Smooth muscle cell of the brain vasculature (primary cell): ENCODE results near the gene HOXB8.

Experiments used
- DNase-seq: peaks from one replicate; pipeline ENCODE4 v3.0.0-alpha.2; 2012; ENCODE audit warnings: low read depth, low spot score

The HOXB8 gene

DNA sequence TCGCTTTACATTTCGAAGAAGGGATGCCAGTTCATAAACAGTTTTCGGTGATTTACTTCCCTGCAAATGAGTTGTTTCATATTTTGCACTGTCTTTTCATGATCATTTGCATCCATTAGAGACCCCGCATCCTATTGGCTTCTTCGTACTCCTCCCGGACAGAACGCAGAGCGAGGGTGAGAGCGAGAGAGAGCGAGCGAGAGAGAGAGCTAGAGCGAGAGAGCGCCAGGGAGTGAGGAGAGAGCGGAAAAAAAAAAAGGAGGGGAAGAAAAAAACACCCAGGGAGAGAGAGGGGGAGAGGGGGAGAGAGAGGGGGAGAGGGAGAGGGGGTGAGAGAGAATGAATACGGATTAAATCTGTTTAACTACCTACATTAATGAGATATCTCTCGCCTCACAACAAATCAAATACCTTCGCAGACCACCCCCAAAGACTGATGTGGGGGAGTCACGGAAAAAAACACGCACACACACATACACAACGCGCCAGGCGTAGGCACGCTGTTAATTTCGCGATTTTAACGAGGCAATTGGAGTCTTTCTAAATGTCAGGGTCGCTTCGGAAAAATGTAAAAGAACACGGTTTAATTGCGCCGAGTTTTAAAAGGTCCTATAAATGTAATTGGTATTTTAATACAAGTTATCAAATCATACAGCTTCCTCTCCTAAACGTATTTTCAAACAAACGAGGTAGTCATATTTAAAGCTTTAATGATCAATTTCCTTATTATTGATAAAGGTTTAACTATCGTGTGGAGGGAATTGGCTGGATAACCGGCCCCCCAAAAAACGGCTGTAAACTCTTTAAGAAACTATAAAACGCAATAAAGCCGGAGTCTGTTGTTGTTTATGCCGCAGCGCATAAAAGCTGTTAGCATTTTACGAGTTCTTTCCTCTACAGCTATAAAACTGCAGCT lies at the start of gene HOXB8:
HOXB8 (minus strand) TSS at position 246 of the 916 bp plus-strand sequence. CDS start 588 bp downstream, outside the sequence.
- DNase-seq = no peak

DNA sequence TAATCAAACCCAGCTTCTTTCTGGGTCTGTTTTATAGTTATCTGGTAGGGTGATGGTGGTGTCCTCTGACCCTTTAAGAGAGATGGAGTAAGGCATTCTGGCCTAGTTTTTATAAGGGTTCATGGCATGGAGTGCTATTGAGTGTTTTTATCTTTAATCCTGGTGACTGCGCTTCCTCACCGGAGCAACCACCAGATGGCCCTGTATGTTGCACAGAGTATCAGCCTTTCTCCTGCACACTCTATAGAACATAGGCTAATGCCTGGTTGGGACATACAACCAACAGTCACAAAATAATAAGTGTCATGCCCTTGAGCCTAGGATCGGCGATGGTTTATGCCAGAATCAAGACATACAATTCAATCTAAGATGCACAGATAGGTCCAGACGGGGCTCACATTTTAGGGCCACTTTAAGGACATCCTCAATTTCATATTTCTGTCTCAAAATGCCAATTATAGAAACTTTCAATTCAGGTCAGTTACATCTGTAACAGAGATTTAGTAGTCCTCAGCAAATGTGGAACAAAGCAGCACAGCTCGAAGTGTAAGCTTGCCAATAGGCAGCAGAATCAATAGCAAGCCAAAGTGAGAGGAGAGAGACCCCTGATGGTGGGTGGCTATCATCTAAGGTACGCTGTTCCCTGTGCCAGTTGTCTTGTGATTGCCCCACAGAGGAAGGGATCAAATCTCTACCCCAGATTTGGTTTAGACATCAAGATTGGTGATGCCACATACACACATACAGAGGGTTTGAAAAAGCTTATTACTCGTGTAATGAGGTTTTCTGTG lies 48.2 kb upstream of the HOXB8 start:
- DNase-seq = no peak

GRCh38 chr17:48655913-48656312 lies 40.8 kb upstream of the HOXB8 start:
- no peak for DNase-seq

DNA sequence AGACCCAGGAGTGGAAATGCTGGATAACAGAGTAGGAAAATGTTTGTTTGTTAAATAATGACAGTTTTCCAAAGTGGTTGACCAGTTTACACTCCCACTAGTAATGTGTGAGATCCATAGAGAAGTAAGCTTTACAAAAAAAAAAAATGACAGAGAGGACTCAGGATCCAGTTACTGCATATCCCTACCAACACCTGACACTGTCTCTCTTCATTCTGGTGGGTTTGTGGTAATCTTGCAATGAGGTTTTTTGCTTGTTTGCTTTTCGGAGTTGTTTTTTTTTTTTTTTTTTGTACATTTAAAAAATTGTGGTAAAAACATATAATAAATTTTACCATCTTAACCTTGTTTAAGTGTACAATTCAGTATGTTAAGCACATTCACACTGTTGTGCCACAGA lies 34.6 kb upstream of the HOXB8 start:
- DNase-seq = no peak

GRCh38 chr17:48647963-48648245 lies 32.8 kb upstream of the HOXB8 start:
- no peak for DNase-seq

DNA sequence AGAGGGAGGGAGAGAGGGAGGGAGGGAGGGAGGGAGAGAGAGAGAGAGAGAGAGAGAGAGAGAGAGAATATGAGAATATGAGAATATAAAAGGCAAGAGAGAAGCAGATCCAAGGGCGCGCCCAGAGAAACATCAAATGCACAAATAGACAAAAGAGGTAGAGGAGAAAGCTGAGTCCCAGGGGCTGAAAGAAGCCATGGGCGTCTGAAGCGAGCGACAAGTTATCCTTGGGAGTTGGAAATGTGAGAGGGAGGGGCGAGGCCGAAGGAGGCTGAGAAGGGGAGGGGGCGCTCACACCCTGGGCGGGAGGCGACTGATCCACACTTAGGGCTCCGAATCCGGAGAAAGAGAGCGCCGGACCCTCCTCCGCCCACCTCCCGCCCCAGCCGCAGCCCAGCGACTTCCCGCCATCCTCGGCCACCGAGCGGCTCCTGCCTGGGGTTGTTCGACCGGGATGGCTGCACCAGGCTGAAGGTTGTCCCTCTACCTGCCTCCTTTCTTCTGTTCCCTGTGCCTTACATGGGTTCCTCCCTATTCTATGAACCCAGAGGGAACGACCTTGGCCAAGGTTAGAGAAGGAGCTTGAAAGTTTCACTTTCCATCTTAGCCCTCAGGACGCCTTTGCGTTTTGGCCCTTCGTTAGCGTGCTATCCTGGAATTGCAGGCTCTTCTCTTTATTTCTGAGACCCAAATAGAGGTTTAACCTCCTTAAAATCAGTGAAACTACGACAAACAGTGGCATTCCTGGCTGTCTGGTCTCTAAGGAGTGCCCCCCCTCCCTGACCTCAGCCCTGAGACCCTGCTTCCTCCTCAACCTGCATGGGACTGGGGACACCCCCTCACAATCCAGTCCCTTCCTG lies 32.2 kb upstream of the HOXB8 start:
- no peak for DNase-seq

- DNase-seq = no peak
These were observed 31.4 kb upstream of the HOXB8 start for GRCh38 chr17:48646183-48647102.

- DNase-seq = no peak
These were observed 30.6 kb upstream of the HOXB8 start for GRCh38 chr17:48645639-48646182.

- DNase-seq = no peak
These were observed 29.9 kb upstream of the HOXB8 start for GRCh38 chr17:48644910-48645557.

GRCh38 chr17:48644159-48644558 lies 29.1 kb upstream of the HOXB8 start:
- no peak for DNase-seq

DNA sequence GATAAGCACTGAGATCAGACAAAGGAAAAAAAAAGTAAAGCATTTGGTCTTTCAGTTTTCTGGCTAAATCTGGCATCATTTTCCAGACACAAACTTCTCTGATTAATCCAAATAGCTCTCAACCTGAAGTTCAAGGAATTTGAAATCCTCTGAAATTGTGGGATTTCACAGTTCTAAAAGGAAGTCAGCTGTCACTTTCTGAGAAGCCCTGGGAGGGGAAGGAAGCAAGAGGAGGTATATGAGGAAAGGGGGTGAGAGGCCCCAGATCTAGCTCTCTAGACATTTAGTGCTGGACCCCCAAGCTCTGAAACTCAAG lies 28.6 kb upstream of the HOXB8 start:
- no peak for DNase-seq

DNA sequence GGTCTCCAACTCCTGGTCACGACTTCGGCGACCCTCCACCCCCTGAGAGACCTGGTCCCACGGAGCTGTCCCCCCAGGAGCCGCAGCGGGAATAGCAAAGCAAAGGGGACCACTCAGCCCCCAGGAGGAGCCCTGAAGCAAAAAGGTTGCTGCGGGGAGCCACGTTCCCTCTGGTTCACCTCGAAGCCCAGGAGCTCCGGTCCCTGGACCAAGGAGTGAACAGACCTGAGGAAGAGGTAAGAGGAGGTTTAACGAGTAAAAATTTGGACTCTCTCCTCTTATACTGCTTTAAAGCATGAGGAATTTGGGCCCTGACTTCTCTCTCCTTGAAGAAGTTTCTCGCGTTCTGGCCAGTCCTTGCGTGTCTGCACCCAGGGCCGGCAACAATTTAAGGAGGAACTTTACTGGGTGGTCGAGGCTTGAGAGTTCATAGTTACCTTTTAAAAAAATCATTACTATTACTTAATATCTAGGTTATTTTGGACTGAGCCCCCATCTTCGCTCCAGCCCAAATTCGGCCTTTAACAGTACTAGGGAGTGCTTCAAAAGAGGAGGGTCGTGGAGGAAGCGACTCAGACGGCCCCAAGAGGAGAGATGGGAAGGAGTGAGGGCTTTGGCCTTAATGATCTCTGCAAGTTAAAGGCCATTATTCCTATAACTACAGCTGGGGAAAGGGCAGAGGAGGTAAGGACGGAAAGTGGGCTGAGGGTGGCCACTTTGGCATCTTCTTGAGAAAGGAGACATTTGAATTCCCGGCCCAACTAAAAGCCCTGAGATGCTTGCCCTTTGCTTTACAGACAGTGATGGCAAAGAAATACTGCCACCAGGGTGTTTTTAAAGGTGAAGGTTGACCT lies 28.0 kb upstream of the HOXB8 start:
- DNase-seq = no peak

GRCh38 chr17:48642059-48642842 lies 27.2 kb upstream of the HOXB8 start:
- no peak for DNase-seq

DNA sequence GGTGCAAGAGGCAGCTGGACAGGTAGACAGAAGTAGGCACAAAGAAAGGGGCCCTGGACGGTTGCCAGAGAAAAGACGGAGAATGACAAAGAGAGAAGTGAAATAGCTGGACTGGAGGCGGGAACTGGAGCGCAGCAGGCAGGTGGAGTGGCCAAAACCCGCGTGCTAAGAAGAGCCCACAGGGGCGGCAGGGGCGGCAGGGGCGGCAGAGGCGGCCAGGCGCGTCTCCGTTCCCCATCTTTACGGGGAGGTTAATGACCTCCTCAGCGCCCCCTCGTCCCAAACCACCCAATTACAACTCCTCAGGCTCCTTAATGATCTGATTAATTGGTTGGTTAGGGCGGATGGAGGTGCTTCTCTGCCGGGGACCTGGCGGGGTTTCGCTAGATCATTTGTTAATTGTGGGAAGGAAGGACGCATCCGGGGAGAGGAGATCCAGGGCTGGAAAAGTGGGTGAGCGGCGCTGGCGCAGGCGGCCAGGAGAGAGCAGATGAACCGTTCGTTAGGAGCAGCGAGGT lies 26.5 kb upstream of the HOXB8 start:
- DNase-seq = no peak

DNA sequence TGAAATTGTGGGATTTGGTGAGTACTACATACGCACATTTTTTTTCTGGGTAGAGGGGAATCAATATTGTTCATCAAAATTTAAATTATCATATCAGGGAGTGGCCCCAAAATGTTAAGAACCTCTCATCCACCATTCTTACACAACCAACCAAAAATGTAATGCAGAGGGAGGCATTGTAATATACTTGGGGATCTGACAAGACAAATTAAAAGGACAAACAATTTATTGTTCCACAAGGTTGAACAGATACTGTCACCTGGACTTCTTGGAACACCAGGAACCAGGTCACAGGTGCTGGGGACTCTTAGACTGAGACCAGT lies 25.7 kb upstream of the HOXB8 start:
- DNase-seq = no peak

GRCh38 chr17:48639982-48640857 lies 25.1 kb upstream of the HOXB8 start:
- no peak for DNase-seq

- no peak for DNase-seq
These were observed 24.0 kb upstream of the HOXB8 start for GRCh38 chr17:48639136-48639535.
